HG02610 (cell line): ENCODE results near the gene IL19.
A peak's percentile ranks its signal among the peaks of the same experiment; 100 is the strongest.

ENCODE experiments used
- ATAC-seq: cut with Tn5 transposase; IDR thresholded peaks from one replicate; pipeline ENCODE4 v1.9.1; 2021; ENCODE audit warnings: mild to moderate bottlenecking, moderate library complexity; ENCODE audit not compliant: unreplicated experiment

The IL19 gene

GRCh38 chr1:206770531-206771337, at the start of gene IL19:
IL19 (plus strand) TSS chr1:206770773; CDS start chr1:206836663, 65,890 bp downstream.
- ATAC-seq: peak; percentile 30

GRCh38 chr1:206721454-206721853, 49.1 kb upstream of the IL19 start:
- ATAC-seq: no peak

- no peak for ATAC-seq
Observed at GRCh38 chr1:206722751-206723461, 47.7 kb upstream of the IL19 start.

GRCh38 chr1:206723462-206723804, 47.1 kb upstream of the IL19 start:
- no peak for ATAC-seq

DNA sequence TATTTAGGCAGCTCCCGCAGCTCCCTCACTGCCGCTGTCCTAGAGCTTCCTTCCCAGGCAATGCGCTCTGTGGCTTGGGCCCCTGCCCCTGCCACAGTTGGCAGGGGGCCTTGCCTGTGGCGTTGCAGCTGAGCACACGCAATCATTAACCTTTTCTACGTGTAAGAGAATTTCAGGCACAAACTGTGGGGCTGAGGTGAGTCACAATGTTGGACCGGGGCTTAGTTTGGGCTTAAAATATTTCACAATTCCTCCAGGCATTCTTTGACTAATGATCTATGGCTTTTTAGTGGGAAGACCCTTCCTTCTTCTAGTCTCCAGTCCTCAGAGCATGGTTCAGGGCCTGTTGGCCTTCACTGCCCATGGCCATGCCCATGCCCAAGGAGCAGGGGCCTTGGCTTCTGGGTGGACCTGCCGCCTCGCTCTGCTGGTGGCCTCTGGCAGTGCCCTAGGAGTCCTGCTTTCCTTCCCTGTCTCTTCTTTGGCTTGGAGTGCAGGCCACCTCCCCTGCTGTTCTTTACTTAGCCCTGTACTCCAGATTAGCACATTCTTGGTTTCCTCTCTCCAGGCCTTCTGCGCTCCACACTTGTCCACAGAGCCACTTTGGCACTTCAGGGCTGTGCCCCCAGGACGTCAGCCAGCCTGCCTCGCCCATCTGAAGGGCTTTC, 46.6 kb upstream of the IL19 start:
- ATAC-seq: no peak

DNA sequence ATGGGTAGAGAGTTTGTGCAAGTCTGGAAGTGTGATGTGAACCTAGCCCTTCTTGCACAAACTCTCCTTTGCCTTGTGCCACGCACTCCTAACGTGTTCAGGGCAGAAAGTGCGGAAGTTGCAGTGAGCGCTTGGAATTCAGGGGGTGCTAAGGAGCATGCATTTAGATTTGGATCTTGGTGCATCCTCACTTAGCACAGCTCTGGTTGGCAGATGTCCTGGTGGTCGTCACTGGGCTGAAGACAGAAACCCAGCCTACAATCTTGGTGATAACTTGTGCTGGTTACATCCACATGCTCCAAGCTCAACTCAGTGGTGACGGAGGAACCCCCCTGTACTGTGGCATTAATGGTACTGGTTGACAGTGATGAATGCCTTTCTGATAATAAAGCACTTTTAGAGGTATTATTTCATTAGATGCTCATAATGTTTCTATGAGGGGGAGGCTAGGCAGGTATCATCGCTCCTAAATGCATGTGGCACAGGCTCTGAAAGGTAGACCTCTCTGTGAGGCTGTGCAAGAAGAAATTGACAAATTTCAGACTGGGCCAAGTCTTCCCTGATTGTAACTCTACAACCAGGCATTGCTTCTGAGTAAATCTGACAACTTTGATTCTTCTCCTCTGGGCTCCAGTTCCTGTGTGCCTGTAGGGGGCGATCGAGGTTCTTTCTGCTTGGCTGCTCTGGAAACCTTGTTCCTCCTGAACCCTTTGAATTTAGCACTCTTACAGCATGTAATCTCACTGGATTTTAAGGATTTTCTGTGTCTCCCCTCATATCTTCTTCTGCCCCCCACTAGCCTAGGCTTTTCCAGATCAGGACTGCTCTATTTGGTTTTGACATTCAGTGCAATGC, 45.2 kb upstream of the IL19 start:
- no peak for ATAC-seq

DNA sequence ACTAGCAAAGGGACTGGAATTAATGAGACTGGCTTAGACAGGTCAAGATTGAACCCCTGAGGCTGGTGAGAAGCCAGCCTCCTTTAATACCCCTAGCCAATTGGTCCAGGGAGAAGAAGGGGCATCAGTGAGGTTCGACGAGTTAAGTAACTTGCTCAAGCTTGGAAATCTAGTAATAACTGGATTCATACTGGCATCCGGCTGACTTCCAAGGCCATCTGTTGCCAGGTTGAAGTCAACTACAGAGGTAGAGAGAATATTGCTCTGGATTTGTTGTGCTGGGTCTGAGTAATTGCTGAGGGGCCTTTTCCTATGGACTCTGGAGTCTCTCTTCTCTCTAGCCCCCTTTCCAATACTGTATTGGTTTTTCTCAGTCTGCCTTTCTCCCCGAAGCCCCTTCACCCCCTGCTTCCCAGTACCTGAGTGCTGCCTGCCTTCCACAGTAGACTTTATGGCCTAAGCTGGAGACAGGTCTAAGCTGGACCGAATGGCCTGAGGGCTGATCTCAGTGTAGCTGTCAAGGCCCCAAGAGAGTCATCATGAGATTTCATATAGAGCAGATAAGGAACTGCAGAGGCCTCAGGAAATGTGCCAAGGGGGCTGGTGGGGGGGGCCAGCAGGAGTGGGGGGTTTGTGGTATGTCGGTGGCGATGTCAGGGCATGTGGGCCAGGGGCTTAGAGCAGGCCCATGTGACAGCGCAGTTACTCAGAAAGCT, 42.4 kb upstream of the IL19 start:
- ATAC-seq: no peak

GRCh38 chr1:206728697-206728987, 41.9 kb upstream of the IL19 start:
- no peak for ATAC-seq

GRCh38 chr1:206729050-206729449, 41.5 kb upstream of the IL19 start:
- no peak for ATAC-seq

- no peak for ATAC-seq
Observed at GRCh38 chr1:206729507-206729906, 41.1 kb upstream of the IL19 start.

DNA sequence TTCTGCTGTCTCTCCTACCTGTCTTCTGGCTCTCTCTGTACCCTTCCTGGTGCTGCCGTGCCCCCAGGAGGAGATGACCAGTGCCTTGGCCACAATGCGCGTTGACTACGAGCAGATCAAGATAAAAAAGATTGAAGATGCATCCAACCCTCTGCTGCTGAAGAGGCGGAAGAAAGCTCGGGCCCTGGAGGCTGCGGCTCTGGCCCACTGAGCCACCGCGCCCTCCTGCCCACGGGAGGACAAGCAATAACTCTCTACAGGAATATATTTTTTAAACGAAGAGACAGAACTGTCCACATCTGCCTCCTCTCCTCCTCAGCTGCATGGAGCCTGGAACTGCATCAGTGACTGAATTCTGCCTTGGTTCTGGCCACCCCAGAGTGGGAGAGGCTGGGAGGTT, 38.1 kb upstream of the IL19 start:
- ATAC-seq: no peak

GRCh38 chr1:206732992-206733391, 37.6 kb upstream of the IL19 start:
- no peak for ATAC-seq

GRCh38 chr1:206734499-206735142, 36.0 kb upstream of the IL19 start:
- no peak for ATAC-seq

GRCh38 chr1:206735553-206736031, 35.0 kb upstream of the IL19 start:
- ATAC-seq: no peak

- no peak for ATAC-seq
Observed at GRCh38 chr1:206736878-206737728, 33.5 kb upstream of the IL19 start.

DNA sequence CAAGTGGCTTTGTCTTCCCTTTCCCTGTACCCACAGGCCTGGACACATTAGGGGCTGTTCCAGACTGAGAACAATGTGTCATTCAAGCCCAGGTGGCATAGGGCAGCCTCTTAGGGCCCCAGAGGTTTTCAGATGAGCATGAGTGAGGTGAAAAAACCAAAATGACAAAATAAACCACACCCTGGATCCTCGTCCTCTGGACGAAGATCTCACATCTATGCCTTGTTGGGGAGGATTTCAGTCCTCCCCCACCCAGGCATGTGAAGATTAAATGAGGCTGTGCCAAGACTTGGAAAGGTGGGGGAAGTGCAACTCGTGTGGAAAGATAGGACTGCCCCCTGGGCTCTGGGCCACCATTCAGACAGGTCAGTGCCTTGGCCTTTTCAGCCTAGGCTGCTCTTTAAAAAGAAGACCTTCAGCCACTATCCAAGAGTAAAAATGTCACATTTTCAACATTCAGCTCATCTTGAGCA, 32.8 kb upstream of the IL19 start:
- no peak for ATAC-seq

- ATAC-seq: no peak
Observed at GRCh38 chr1:206738370-206739366, 31.9 kb upstream of the IL19 start.
